Hematopoietic multipotent progenitor cell treated with erythropoietin and hydrocortisone succinate and interleukin-3 and kit ligand, for 8 days (in vitro differentiated cells): ENCODE results near the gene MSX1.
"Not testable (repeated sequence)": the region's sequence is repeated elsewhere in the genome, so short reads cannot be mapped to it uniquely, and the experiment has no call there.

Source experiments
- DNase-seq: peaks from one replicate; pipeline ENCODE4 v3.0.0-alpha.2; 2015

The MSX1 gene

GRCh38 chr4:4859325-4859798 is at the start of gene MSX1:
MSX1 (plus strand) TSS chr4:4859665; CDS start chr4:4859900, 235 bp downstream.
- DNase-seq, result peak; percentile 46

GRCh38 chr4:4810092-4810774 is 49.2 kb upstream of the MSX1 start:
- no peak for DNase-seq

- DNase-seq, result no peak
These were observed 48.7 kb upstream of the MSX1 start for GRCh38 chr4:4810778-4811177.

GRCh38 chr4:4812145-4812794 is 47.2 kb upstream of the MSX1 start:
- DNase-seq, result no peak

GRCh38 chr4:4818415-4819212 is 40.9 kb upstream of the MSX1 start:
- no peak for DNase-seq

- no peak for DNase-seq
These were observed 40.3 kb upstream of the MSX1 start for GRCh38 chr4:4819213-4819606.

- DNase-seq, result no peak
These were observed 39.2 kb upstream of the MSX1 start for GRCh38 chr4:4820261-4820660.

GRCh38 chr4:4820739-4821138 is 38.7 kb upstream of the MSX1 start:
- no peak for DNase-seq

GRCh38 chr4:4821577-4821976 is 37.9 kb upstream of the MSX1 start:
- DNase-seq, result no peak

- DNase-seq, result not testable (repeated sequence)
These were observed 37.2 kb upstream of the MSX1 start for GRCh38 chr4:4822286-4822685.

- DNase-seq, result no peak
These were observed 35.8 kb upstream of the MSX1 start for GRCh38 chr4:4823621-4824162.

GRCh38 chr4:4824232-4824631 is 35.2 kb upstream of the MSX1 start:
- DNase-seq, result no peak

- no peak for DNase-seq
These were observed 34.0 kb upstream of the MSX1 start for GRCh38 chr4:4825431-4825830.

- no peak for DNase-seq
These were observed 29.6 kb upstream of the MSX1 start for GRCh38 chr4:4829837-4830236.

GRCh38 chr4:4831266-4831665 is 28.2 kb upstream of the MSX1 start:
- DNase-seq, result no peak

- DNase-seq, result no peak
These were observed 27.6 kb upstream of the MSX1 start for GRCh38 chr4:4831825-4832224.

GRCh38 chr4:4836044-4836443 is 23.4 kb upstream of the MSX1 start:
- no peak for DNase-seq

- DNase-seq, result no peak
These were observed 22.1 kb upstream of the MSX1 start for GRCh38 chr4:4837316-4837715.

- no peak for DNase-seq
These were observed 21.2 kb upstream of the MSX1 start for GRCh38 chr4:4838051-4838935.

GRCh38 chr4:4838936-4839810 is 20.3 kb upstream of the MSX1 start:
- no peak for DNase-seq

GRCh38 chr4:4840351-4840750 is 19.1 kb upstream of the MSX1 start:
- DNase-seq, result no peak
